Islet of Langerhans (tissue), 1 donor: ENCODE measurements around the gene ARPC2.
A peak's percentile ranks its signal among the peaks of the same experiment; 100 is the strongest.
"Not testable (repeated sequence)": the region's sequence is repeated elsewhere in the genome, so short reads cannot be mapped to it uniquely, and the experiment has no call there.

ENCODE experiments used
- FAIRE-seq: peaks from one replicate; lab custom pipeline; 2011; peaks lifted over from hg19 to GRCh38; lab: Jason Lieb, UNC

The ARPC2 gene

GRCh38 chr2:218216674-218217359, at the start of gene ARPC2:
TSS of gene ARPC2 (plus strand) at chr2:218217189. CDS start at chr2:218217471, 282 bp downstream.
- FAIRE-seq: peak; percentile 24

GRCh38 chr2:218168016-218168415, 49.0 kb upstream of the ARPC2 start:
- FAIRE-seq: no peak

GRCh38 chr2:218168635-218169462, 48.1 kb upstream of the ARPC2 start:
- no peak for FAIRE-seq

GRCh38 chr2:218169757-218170546, 47.0 kb upstream of the ARPC2 start:
- FAIRE-seq: no peak

- not testable (repeated sequence) for FAIRE-seq
Observed at GRCh38 chr2:218171744-218172143, 45.2 kb upstream of the ARPC2 start.

- no peak for FAIRE-seq
Observed at GRCh38 chr2:218172845-218173244, 44.1 kb upstream of the ARPC2 start.

- FAIRE-seq: no peak
Observed at GRCh38 chr2:218179782-218180181, 37.2 kb upstream of the ARPC2 start.

GRCh38 chr2:218180467-218181114, 36.4 kb upstream of the ARPC2 start:
- no peak for FAIRE-seq

- FAIRE-seq: no peak
Observed at GRCh38 chr2:218184331-218184730, 32.7 kb upstream of the ARPC2 start.

GRCh38 chr2:218186355-218186766, 30.6 kb upstream of the ARPC2 start:
- no peak for FAIRE-seq

- FAIRE-seq: no peak
Observed at GRCh38 chr2:218186876-218187275, 30.1 kb upstream of the ARPC2 start.

GRCh38 chr2:218187296-218188015, 29.5 kb upstream of the ARPC2 start:
- no peak for FAIRE-seq

- FAIRE-seq: no peak
Observed at GRCh38 chr2:218188528-218188927, 28.5 kb upstream of the ARPC2 start.

- FAIRE-seq: no peak
Observed at GRCh38 chr2:218192902-218193430, 24.0 kb upstream of the ARPC2 start.

- no peak for FAIRE-seq
Observed at GRCh38 chr2:218193701-218194100, 23.3 kb upstream of the ARPC2 start.

- no peak for FAIRE-seq
Observed at GRCh38 chr2:218194880-218195279, 22.1 kb upstream of the ARPC2 start.

GRCh38 chr2:218196974-218197373, 20.0 kb upstream of the ARPC2 start:
- FAIRE-seq: peak; percentile 72

GRCh38 chr2:218202266-218202665, 14.7 kb upstream of the ARPC2 start:
- no peak for FAIRE-seq

GRCh38 chr2:218209078-218209477, 7.9 kb upstream of the ARPC2 start:
- FAIRE-seq: no peak

- no peak for FAIRE-seq
Observed at GRCh38 chr2:218214116-218214515, 2.9 kb upstream of the ARPC2 start.

- FAIRE-seq: no peak
Observed at GRCh38 chr2:218216336-218216673, 684 bp upstream of the ARPC2 start.
